H1 (cell line): Measurements from ENCODE around the gene ZNF691.

Experiments
- ATF3 ChIP-seq: IDR thresholded peaks from 2 replicates; pipeline ENCODE4 v1.6.1; 2011; ENCODE audit warnings: low read depth, mild to moderate bottlenecking, low read length; ENCODE audit not compliant: insufficient read depth
- SIN3A ChIP-seq, 2 experiments: IDR thresholded peaks in 1 of 2; conservative IDR thresholded peaks in 1 of 2; 2 replicates each; pipeline ENCODE4 v1.6.1; 2011 to 2012; ENCODE audit warnings: low read length in 2 of 2, improper control_type of control experiment in 1 of 2, low read depth in 1 of 2, mild to moderate bottlenecking in 1 of 2
- TAF1 ChIP-seq: IDR thresholded peaks from 2 replicates; pipeline ENCODE4 v1.6.1; 2011; ENCODE audit warnings: mild to moderate bottlenecking, low read depth, low read length

GRCh38 chr1:42841010-42841409, 5.4 kb upstream of the ZNF691 start:
- TF ChIP-seq ATF3, result no peak
- no peak for TF ChIP-seq TAF1
- TF ChIP-seq SIN3A (conservative IDR thresholded peaks at IDR 0.05 in 1 of 2, IDR thresholded peaks at IDR 0.05 in 1 of 2; ENCODE audit: low read depth in 1 of 2, low read length in 2 of 2), result no peak
